SK-N-SH treated with all-trans-retinoic acid at 6 μM for 48 hours (cell line): ENCODE results near the gene UNC93B1.

Experiments
- BACH2 ChIP-seq: fragments of 250-450 bp; sonication (Bioruptor Pico); IDR thresholded peaks from 2 replicates; pipeline ENCODE4 v1.9.0; 2021; ENCODE audit warnings: mild to moderate bottlenecking, borderline replicate concordance
- OSR1 ChIP-seq: fragments of 250-450 bp; sonication (Bioruptor Pico); IDR thresholded peaks from 2 replicates; pipeline ENCODE4 v1.8.0; 2022; ENCODE audit warnings: moderate library complexity, mild to moderate bottlenecking, inconsistent platforms
- PATZ1 ChIP-seq: fragments of 250-450 bp; sonication (Bioruptor Pico); IDR thresholded peaks from 2 replicates; pipeline ENCODE4 v1.8.0; 2020; ENCODE audit warnings: mild to moderate bottlenecking, moderate library complexity, borderline replicate concordance
- POU6F1 ChIP-seq: fragments of 250-450 bp; sonication (Bioruptor Pico); IDR thresholded peaks from 2 replicates; pipeline ENCODE4 v1.8.0; 2021; ENCODE audit warnings: low read depth, mild to moderate bottlenecking, moderate library complexity, borderline replicate concordance
- RARB ChIP-seq: fragments of 250-450 bp; sonication (Bioruptor Pico); IDR thresholded peaks from 2 replicates; pipeline ENCODE4 v1.8.0; 2021; ENCODE audit warnings: mild to moderate bottlenecking, moderate library complexity
- ZFP30 ChIP-seq: fragments of 450-650 bp; formaldehyde crosslinking; IDR thresholded peaks from 2 replicates; pipeline ENCODE4 v1.5.0; 2022; ENCODE audit warnings: mild to moderate bottlenecking, moderate library complexity
- ZNF8 ChIP-seq: fragments of 450-650 bp; formaldehyde crosslinking; IDR thresholded peaks from 2 replicates; pipeline ENCODE4 v1.5.0; 2020; ENCODE audit warnings: mild to moderate bottlenecking, moderate library complexity

DNA sequence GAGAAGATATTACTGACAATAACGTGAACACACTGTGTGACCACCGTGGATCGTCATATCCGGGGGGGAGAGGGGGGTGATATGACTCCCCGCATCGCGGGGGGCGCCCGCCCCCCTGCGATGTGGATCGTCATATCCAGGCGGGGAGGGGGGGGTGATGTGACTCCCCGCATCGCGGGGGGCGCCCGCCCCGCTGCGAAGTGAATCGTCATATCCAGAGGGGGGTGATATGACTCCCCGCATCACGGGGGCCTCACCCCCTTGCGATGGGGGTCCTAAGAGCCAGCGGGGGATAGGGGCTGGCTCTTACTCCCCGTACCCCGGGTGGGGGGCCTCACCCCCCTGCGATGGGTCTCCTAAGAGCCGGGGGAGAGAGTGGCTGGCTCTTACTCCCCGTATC, 19.9 kb downstream of the UNC93B1 start:
- TF ChIP-seq ZFP30 (CRISPR knock-in tag) = no peak
- no peak for TF ChIP-seq POU6F1 (CRISPR knock-in tag)
- TF ChIP-seq PATZ1 (CRISPR knock-in tag) = no peak; the same call in 1 of the 2 replicates
- TF ChIP-seq RARB = no peak
- no peak for TF ChIP-seq BACH2 (CRISPR knock-in tag)
- TF ChIP-seq ZNF8 = no peak
- TF ChIP-seq OSR1 (CRISPR knock-in tag) = no peak
